Measurements from ENCODE around the gene DHRS7C. TPM values are rescaled to one million over a fixed set of nuclear protein-coding genes. Genes with fewer than 3 reads are reported as not detected.

DHRS7C gene
- total RNA-seq, 1 donor from 2014 or later = not detected

DNA sequence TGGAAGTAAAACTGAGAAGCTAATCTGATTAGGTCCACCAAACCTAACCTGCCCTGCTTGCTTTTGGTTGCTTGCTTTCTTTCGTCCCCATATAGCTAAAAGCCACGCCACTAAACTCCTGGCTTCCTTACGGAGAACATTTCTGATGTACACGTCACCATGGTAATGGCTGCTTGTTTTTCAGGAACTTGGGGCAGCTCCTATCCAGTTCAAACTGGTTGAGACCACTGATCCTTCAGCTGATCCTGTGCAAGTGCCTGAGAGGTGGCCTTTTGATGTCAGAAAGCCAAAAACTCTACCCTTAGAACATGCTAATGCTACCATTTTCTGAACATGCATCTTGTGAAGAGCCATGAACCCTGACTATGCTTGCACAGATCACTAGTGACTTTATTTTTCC is 14.4 kb upstream of the DHRS7C start:
- Histone ChIP-seq H3K27ac (ENCODE audit: low read depth, low read length) (no peak overlapping the region), H3K4me3 (ENCODE audit: insufficient read depth, low read depth, low read length) (no peak overlapping the region), H3K4me1 (ENCODE audit: insufficient read depth, low read length) (no peaks in the 10 kb centered on the region), H3K79me2 (ENCODE audit: insufficient read depth, low read length) (no peaks in the 10 kb centered on the region), H3K27me3 (ENCODE audit: insufficient read depth, low read length) (no peaks in the 10 kb centered on the region), H3K36me3 (ENCODE audit: insufficient read depth, low read length) (no peaks in the 10 kb centered on the region), H2AFZ (ENCODE audit: low read depth, low read length) (no peak overlapping the region), H3K4me2 (ENCODE audit: low read length) (no peak overlapping the region), H3K9ac (ENCODE audit: low read length) (no peak overlapping the region), H3K9me3 (ENCODE audit: insufficient read depth, low read depth, low read length) (no peaks in the 10 kb centered on the region), H4K20me1 (ENCODE audit: insufficient read depth, low read length) (no peaks in the 10 kb centered on the region)
- no peak for TF ChIP-seq EZH2 (IDR thresholded peaks at IDR 0.05; ENCODE audit: insufficient read depth, low read length)
- TF ChIP-seq, protein P1, sequence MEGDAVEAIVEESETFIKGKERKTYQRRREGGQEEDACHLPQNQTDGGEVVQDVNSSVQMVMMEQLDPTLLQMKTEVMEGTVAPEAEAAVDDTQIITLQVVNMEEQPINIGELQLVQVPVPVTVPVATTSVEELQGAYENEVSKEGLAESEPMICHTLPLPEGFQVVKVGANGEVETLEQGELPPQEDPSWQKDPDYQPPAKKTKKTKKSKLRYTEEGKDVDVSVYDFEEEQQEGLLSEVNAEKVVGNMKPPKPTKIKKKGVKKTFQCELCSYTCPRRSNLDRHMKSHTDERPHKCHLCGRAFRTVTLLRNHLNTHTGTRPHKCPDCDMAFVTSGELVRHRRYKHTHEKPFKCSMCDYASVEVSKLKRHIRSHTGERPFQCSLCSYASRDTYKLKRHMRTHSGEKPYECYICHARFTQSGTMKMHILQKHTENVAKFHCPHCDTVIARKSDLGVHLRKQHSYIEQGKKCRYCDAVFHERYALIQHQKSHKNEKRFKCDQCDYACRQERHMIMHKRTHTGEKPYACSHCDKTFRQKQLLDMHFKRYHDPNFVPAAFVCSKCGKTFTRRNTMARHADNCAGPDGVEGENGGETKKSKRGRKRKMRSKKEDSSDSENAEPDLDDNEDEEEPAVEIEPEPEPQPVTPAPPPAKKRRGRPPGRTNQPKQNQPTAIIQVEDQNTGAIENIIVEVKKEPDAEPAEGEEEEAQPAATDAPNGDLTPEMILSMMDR (IDR thresholded peaks at IDR 0.05; ENCODE audit: insufficient read depth, low read depth, low read length) = no peak
- Mint-ChIP-seq H3K9me3 (ENCODE audit: unreplicated experiment) (no peaks in the 10 kb centered on the region), H3K4me3 (ENCODE audit: unreplicated experiment) (no peak overlapping the region), H3K36me3 (ENCODE audit: low read depth, unreplicated experiment) (no peaks in the 10 kb centered on the region), H3K4me1 (ENCODE audit: low read depth, unreplicated experiment) (no peaks in the 10 kb centered on the region), H3K27ac (ENCODE audit: unreplicated experiment) (no peak overlapping the region), H3K27me3 (ENCODE audit: low read depth, unreplicated experiment) (peaks cover 2% of the 10 kb centered on the region)
- FAIRE-seq (no peak), DNase-seq (ENCODE audit: low read depth) (no peak)

DNA sequence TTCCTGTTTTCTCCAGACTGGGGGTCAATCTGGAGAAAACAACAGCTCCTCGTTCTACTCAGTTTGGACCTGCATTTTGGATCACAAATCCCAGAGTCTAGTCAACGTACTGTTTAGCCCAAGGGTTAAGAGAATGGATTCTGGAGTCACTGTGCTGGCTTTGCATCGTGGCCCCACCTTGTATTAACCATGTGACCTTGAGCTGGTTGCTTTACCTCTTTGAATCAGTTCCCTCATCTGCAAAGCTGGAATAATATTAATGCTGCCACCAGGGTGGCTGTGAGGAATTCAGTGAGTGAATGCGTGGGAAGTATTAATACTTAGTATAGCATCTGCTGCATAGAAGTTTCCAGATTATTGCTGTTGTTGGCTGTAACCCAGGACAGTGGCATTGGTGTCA is 11.3 kb upstream of the DHRS7C start:
- Histone ChIP-seq H3K27me3 (ENCODE audit: insufficient read depth, low read length) (no peaks in the 10 kb centered on the region), H2AFZ (ENCODE audit: low read depth, low read length) (no peak overlapping the region), H3K4me1 (ENCODE audit: insufficient read depth, low read length) (no peaks in the 10 kb centered on the region), H3K79me2 (ENCODE audit: insufficient read depth, low read length) (no peaks in the 10 kb centered on the region), H3K36me3 (ENCODE audit: insufficient read depth, low read length) (no peaks in the 10 kb centered on the region), H3K4me2 (ENCODE audit: low read length) (no peak overlapping the region), H3K9ac (ENCODE audit: low read length) (no peak overlapping the region), H4K20me1 (ENCODE audit: insufficient read depth, low read length) (no peaks in the 10 kb centered on the region), H3K27ac (ENCODE audit: low read depth, low read length) (no peak overlapping the region), H3K4me3 (ENCODE audit: insufficient read depth, low read depth, low read length) (no peak overlapping the region), H3K9me3 (ENCODE audit: insufficient read depth, low read depth, low read length) (no peaks in the 10 kb centered on the region)
- no peak for FAIRE-seq
- DNase-seq (ENCODE audit: low read depth) = no peak
- Mint-ChIP-seq H3K4me3 (ENCODE audit: unreplicated experiment) (no peak overlapping the region), H3K36me3 (ENCODE audit: low read depth, unreplicated experiment) (no peaks in the 10 kb centered on the region), H3K27ac (ENCODE audit: unreplicated experiment) (no peak overlapping the region), H3K27me3 (ENCODE audit: low read depth, unreplicated experiment) (peaks cover 2% of the 10 kb centered on the region), H3K4me1 (ENCODE audit: low read depth, unreplicated experiment) (no peaks in the 10 kb centered on the region), H3K9me3 (ENCODE audit: unreplicated experiment) (no peaks in the 10 kb centered on the region)
- TF ChIP-seq, protein P1 (IDR thresholded peaks at IDR 0.05; ENCODE audit: insufficient read depth, low read depth, low read length) = no peak
- TF ChIP-seq EZH2 (IDR thresholded peaks at IDR 0.05; ENCODE audit: insufficient read depth, low read length) = no peak

DNA sequence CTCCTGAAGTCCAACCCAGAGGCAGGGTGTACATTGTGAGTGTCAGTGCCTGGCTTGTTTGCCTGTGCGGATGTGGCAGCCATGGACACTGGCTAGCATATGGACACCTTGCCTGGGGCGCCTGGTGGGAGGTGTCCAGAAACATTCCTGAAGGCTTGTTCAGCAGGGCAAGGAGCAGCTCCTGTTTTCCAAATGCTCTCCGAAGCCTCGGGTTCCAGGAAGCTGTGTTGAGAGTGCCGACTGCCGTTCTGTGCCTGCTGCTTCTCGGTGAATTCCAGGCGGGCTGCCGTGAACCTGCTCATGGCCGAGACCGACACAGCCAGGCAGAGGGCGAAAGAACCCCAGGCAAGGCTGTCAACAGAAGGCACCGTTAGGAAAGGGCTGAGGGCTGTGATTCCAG is 10.9 kb upstream of the DHRS7C start:
- Histone ChIP-seq H3K79me2 (ENCODE audit: insufficient read depth, low read length) (no peaks in the 10 kb centered on the region), H3K27ac (ENCODE audit: low read depth, low read length) (no peak overlapping the region), H3K9me3 (ENCODE audit: insufficient read depth, low read depth, low read length) (no peaks in the 10 kb centered on the region), H3K36me3 (ENCODE audit: insufficient read depth, low read length) (no peaks in the 10 kb centered on the region), H4K20me1 (ENCODE audit: insufficient read depth, low read length) (no peaks in the 10 kb centered on the region), H2AFZ (ENCODE audit: low read depth, low read length) (no peak overlapping the region), H3K9ac (ENCODE audit: low read length) (no peak overlapping the region), H3K27me3 (ENCODE audit: insufficient read depth, low read length) (no peaks in the 10 kb centered on the region), H3K4me2 (ENCODE audit: low read length) (no peak overlapping the region), H3K4me1 (ENCODE audit: insufficient read depth, low read length) (no peaks in the 10 kb centered on the region), H3K4me3 (ENCODE audit: insufficient read depth, low read depth, low read length) (no peak overlapping the region)
- H3K27me3 Mint-ChIP-seq (ENCODE audit: low read depth, unreplicated experiment) = peaks cover 2% of the 10 kb centered on the region
- peak overlapping the region; percentile 12 for H3K27ac Mint-ChIP-seq (ENCODE audit: unreplicated experiment)
- no peaks in the 10 kb centered on the region for H3K9me3 Mint-ChIP-seq (ENCODE audit: unreplicated experiment)
- FAIRE-seq = no peak
- H3K36me3 Mint-ChIP-seq (ENCODE audit: low read depth, unreplicated experiment) = no peaks in the 10 kb centered on the region
- no peak for DNase-seq (ENCODE audit: low read depth)
- H3K4me3 Mint-ChIP-seq (ENCODE audit: unreplicated experiment) = no peak overlapping the region
- H3K4me1 Mint-ChIP-seq (ENCODE audit: low read depth, unreplicated experiment) = no peaks in the 10 kb centered on the region
- TF ChIP-seq EZH2 (IDR thresholded peaks at IDR 0.05; ENCODE audit: insufficient read depth, low read length) = no peak

Data from astrocyte (in vitro differentiated cells and primary cell).